Stimulated activated naive CD8-positive, alpha-beta T cell treated with anti-CD3 and anti-CD28 coated beads, Interleukin-15, Interleukin-2, amounts not matched to agents 100 U/mL and 50 U/mL, for 24 hours (primary cell): ENCODE data around the gene AMY2A.
"Not testable (repeated sequence)": the region's sequence is repeated elsewhere in the genome, so short reads cannot be mapped to it uniquely, and the experiment has no call there.

Experiments used
- ATAC-seq: fragments of 150-1000 bp; cut with Tn5 transposase; one replicate; pipeline ENCODE4 v1.10.0; 2021
- DNase-seq: peaks from one replicate; pipeline ENCODE4 v3.0.0; 2021

Gene AMY2A

DNA sequence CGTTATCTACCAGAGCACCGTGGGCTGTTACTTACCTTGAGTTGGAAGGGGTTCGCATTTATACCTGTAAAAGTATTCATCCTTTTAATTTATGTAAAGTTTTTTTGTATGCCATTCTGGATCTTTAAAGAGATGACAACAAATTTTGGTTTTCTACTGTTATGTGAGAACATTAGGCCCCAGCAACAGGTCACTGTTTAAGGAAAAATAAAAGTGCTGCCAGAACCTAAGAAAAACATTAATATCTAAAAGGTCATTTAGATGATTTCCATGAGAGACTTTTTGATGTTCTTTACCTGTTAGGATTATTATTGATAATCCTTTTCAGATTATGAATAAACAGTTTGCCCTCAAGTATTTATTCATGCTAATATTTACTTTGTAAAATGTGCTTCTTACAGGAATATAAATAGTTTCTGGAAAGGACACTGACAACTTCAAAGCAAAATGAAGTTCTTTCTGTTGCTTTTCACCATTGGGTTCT lies at the start of gene AMY2A:
TSS of gene AMY2A (plus strand) at position 434 of the 484 bp plus-strand sequence. CDS start at position 448, 14 bp downstream.
- not testable (repeated sequence) for ATAC-seq

GRCh38 chr1:103569493-103569892 lies 47.7 kb upstream of the AMY2A start:
- no peak for DNase-seq
- no peak for ATAC-seq

More for the DNA sequence above, at the start of gene AMY2A:
- DNase-seq: not testable (repeated sequence)

DNA sequence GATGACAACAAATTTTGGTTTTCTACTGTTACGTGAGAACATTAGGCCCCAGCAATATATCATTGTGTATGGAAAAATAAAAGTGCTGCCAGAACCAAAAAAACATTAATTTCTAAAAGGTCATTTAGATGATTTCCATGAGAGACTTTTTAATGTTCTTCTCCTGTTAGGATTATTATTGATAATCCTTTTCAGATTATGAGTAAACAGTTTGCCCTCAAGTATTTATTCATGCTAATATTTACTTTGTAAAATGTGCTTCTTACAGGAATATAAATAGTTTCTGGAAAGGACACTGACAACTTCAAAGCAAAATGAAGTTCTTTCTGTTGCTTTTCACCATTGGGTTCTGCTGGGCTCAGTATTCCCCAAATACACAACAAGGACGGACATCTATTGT lies 45.9 kb upstream of the AMY2A start, which contains the start of gene AMY2B:
TSS of gene AMY2B (plus strand) at position 301 of the 400 bp plus-strand sequence. CDS start at position 315, 14 bp downstream.
- not testable (repeated sequence) for DNase-seq, ATAC-seq

DNA sequence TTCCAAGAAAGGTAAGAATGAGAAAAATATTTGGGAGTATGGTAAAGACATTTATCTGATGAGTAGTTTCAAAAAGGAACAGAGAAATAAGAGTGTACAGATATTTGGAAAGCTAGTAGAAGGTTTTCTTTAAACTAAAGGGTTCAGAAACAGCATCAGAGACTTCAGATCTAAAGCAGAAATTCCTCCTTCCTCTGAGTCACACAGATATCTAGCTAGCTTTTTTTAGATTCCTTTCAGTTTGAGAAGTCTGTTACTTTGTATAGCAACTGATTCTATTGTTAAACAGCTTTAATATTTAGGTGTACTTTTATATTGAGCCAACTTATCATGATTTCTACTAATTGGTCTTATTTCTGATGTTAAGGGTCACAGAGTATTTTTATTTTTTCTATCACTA lies 41.2 kb upstream of the AMY2A start:
- ATAC-seq: no peak

DNA sequence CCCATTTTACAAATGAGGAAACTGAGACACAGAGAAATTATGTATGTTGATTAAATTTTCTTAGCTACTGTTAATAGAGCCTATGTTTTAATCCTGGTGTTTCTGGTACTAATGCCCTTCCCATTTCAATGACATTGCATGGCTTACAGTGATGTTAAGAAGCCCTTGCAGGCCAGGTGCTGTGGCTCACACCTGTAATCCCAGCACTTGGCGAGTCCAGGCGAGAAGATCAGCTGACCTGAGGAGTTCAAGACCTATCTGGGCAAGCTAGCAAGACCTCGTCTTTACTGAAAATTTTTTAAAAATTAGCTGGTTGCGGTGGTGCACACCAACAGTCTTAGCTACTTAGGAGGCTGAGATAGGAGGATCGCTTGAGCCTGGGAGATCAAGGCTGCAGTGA lies 40.4 kb upstream of the AMY2A start:
- not testable (repeated sequence) for ATAC-seq, DNase-seq

More for the DNA sequence above, 41.2 kb upstream of the AMY2A start:
- no peak for DNase-seq

DNA sequence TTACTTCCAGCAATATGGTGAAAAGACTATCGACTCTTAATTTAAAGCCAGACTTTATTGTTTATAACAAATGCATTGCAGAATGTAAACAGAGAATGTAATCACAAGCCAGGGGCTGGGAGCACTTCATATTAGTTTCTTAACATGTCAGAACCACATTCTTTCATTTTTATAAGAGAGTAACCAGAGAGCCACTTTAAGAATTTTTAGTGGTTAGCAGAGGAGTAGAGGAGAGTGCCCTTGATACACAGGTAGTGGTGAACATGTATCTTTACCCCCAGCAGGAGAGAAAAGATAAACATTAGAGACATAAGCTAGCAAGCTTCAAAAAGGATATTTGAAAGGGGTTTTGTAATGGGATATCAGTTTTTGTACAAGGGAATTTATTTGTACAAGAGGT lies 34.8 kb upstream of the AMY2A start:
- DNase-seq (no peak), ATAC-seq (no peak)

DNA sequence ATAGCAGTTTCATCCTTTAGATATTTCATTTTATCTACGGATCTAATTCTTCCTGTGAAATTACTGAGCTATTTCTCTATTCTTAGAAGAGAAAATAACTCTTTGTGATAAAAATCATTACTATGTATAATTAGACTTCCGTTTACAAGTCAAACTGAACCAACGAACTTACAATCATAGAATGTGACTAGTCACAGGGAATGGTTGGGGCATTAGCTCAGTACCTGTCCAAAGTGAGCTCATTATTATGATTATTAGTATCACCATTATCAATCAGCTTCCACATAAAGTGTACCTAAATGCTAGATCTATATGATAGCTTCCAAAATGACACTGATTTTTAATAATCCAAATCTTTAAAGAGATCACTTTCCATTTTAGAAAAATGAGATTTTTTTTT lies 33.3 kb upstream of the AMY2A start:
- DNase-seq (no peak), ATAC-seq (no peak)

DNA sequence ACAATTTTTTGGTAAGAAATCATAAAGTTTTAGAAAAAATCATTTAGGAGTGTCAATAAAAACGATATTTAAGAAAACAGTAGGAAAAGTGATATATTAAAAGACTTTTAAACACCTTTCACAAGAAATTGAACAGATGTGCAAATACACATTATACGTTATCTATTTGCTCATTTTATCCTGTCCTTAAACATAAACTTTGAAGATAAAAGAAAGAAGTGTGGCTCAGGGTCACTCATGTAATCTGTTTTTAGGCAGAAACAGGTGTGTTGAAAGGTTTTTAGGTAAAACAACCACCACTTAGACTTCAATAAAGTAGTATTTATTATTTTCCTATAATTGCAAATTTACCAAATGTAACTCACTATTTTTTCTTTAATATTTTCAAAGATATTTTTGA lies 32.7 kb upstream of the AMY2A start:
- no peak for ATAC-seq
- no peak for DNase-seq

GRCh38 chr1:103602740-103603139 lies 14.5 kb upstream of the AMY2A start:
- not testable (repeated sequence) for DNase-seq, ATAC-seq

DNA sequence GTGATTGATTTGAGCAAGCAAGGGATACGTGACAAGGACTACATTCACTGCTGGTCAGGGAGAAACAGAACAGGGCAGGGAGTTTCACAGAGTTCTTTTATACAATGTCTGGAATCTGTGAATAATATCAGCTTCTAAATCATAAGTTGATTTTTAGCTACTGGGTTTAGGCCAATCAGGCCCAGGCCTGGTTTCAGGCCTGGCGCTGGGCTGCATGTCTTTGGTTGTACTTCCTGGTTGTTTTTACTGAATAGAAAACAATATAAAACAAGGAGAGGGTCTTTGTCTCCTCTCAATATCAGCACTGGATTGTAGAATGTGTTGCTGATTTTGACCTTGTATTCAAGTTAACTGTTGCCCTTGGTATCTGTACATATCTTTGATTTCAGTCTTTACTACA lies 865 bp upstream of the AMY2A start:
- ATAC-seq (no peak), DNase-seq (no peak)

DNA sequence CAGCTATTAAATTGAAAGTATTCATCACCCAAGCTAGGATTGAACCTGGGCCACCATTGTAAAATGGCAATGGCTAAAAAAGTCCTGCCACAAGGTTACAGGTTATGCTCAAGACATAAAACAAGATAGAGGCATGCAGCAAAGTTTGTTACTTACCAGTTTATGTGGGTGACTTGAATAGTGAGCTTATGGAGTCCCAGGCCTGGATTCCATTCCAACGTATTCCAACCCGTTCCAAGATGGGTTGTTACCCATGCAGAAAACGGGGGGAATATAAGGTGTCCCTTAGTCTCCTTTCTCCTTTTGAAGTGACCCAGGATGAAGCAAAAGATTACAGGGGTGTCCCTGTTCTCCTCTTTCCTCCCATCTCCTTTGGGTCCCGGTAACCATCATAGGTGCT lies 10.2 kb downstream of the AMY2A start:
- not testable (repeated sequence) for ATAC-seq, DNase-seq

DNA sequence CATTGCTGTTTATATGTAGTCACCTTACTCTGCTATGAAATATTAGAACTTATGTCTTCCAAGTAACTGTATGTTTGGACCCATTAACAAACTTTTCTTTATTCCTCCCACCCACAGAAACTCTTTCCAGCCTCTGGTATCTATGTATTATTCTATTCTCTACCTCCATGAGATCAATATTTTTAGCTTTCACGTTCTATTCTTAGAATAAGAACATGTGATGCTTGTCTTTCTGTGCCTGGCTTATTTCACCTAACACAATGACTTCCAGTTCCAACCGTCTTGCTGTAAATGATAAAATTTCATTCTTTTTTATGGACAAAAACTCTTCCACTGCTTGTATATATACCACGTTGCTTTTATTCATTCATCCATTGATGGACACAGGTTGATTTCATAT lies 24.0 kb downstream of the AMY2A start:
- not testable (repeated sequence) for DNase-seq, ATAC-seq

DNA sequence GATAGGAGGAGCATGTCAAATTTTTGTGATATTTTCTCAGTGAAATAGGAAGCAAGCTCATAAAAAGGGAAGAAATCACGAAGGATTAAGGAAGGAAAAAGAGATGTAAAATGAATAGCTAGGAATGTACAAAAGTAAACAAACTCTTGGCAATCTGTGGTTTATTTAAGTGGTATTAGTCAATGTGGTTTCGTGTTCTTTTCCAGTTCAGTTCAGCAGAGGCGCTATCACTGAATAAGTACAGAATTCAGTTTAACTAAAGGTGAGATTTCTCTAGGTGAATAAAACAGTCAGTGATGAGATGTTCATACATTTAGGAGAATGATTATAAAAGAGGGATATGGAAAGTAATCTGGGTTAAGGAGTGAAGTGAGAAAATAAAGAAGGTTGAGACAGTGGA lies 26.7 kb downstream of the AMY2A start:
- ATAC-seq, DNase-seq: not testable (repeated sequence)

GRCh38 chr1:103650305-103650704 lies 33.1 kb downstream of the AMY2A start:
- not testable (repeated sequence) for ATAC-seq, DNase-seq

- not testable (repeated sequence) for ATAC-seq, DNase-seq
These were observed 33.7 kb downstream of the AMY2A start for GRCh38 chr1:103650889-103651288.

GRCh38 chr1:103654133-103654532 lies 36.9 kb downstream of the AMY2A start:
- not testable (repeated sequence) for ATAC-seq, DNase-seq

GRCh38 chr1:103655460-103655859 lies 38.2 kb downstream of the AMY2A start, which contains the start of gene AMY1A:
Gene AMY1A (plus strand): TSS chr1:103655760. CDS start chr1:103656331, 571 bp downstream.
- not testable (repeated sequence) for ATAC-seq, DNase-seq
